GM18526 (cell line): ENCODE measurements around the gene AMOTL1.

Source experiments
- POLR2A ChIP-seq: IDR thresholded peaks from 3 replicates; pipeline ENCODE4 v1.6.1; 2011; ENCODE audit not compliant: insufficient read length; ENCODE audit errors: extremely low read depth

Gene AMOTL1

GRCh38 chr11:94767701-94768601, at the start of gene AMOTL1:
AMOTL1 (plus strand) TSS chr11:94768356; CDS start chr11:94768512, 156 bp downstream.
- TF ChIP-seq POLR2A, result peak; percentile 57

GRCh38 chr11:94719876-94720275, 48.3 kb upstream of the AMOTL1 start:
- TF ChIP-seq POLR2A, result no peak

- no peak for TF ChIP-seq POLR2A
Measured at GRCh38 chr11:94721565-94722292, 46.4 kb upstream of the AMOTL1 start.

- TF ChIP-seq POLR2A, result no peak
Measured at GRCh38 chr11:94722735-94723134, 45.4 kb upstream of the AMOTL1 start.

GRCh38 chr11:94725097-94725496, 43.1 kb upstream of the AMOTL1 start:
- no peak for TF ChIP-seq POLR2A

GRCh38 chr11:94727819-94728218, 40.3 kb upstream of the AMOTL1 start:
- TF ChIP-seq POLR2A, result no peak

- no peak for TF ChIP-seq POLR2A
Measured at GRCh38 chr11:94728541-94728940, 39.6 kb upstream of the AMOTL1 start.

GRCh38 chr11:94728966-94729751, 39.0 kb upstream of the AMOTL1 start:
- no peak for TF ChIP-seq POLR2A

GRCh38 chr11:94730153-94730552, 38.0 kb upstream of the AMOTL1 start:
- TF ChIP-seq POLR2A, result no peak

- no peak for TF ChIP-seq POLR2A
Measured at GRCh38 chr11:94731880-94732601, 36.1 kb upstream of the AMOTL1 start.

- TF ChIP-seq POLR2A, result no peak
Measured at GRCh38 chr11:94732617-94733281, 35.4 kb upstream of the AMOTL1 start.

- no peak for TF ChIP-seq POLR2A
Measured at GRCh38 chr11:94734563-94735275, 33.4 kb upstream of the AMOTL1 start.

- TF ChIP-seq POLR2A, result no peak
Measured at GRCh38 chr11:94735907-94736306, 32.2 kb upstream of the AMOTL1 start.
